NCI-H128 (cell line): ENCODE measurements around the gene ZNF385A.

Experiments
- DNase-seq: peaks from one replicate; lab custom pipeline; 2025; ENCODE audit not compliant: unreplicated experiment; lab: John Stamatoyannopoulos, UW

The ZNF385A gene

GRCh38 chr12:54384591-54385041 is at the start of gene ZNF385A:
ZNF385A (minus strand) TSS chr12:54384733; CDS start chr12:54384514, 219 bp downstream.
- no peak for DNase-seq

- no peak for DNase-seq
These were observed 48.3 kb upstream of the ZNF385A start for GRCh38 chr12:54432815-54433164.

GRCh38 chr12:54431911-54432814 is 47.6 kb upstream of the ZNF385A start:
- DNase-seq: no peak

GRCh38 chr12:54430471-54431069 is 46.0 kb upstream of the ZNF385A start:
- no peak for DNase-seq

GRCh38 chr12:54429014-54429471 is 44.5 kb upstream of the ZNF385A start:
- no peak for DNase-seq

GRCh38 chr12:54428050-54429013 is 43.8 kb upstream of the ZNF385A start:
- no peak for DNase-seq

- DNase-seq: no peak
These were observed 42.6 kb upstream of the ZNF385A start for GRCh38 chr12:54427106-54427505.

- DNase-seq: no peak
These were observed 42.2 kb upstream of the ZNF385A start for GRCh38 chr12:54426690-54427089.

GRCh38 chr12:54425702-54426101 is 41.2 kb upstream of the ZNF385A start:
- no peak for DNase-seq

GRCh38 chr12:54424224-54424623 is 39.7 kb upstream of the ZNF385A start:
- DNase-seq: no peak

- DNase-seq: no peak
These were observed 39.2 kb upstream of the ZNF385A start for GRCh38 chr12:54423816-54424150.

GRCh38 chr12:54421879-54422250 is 37.3 kb upstream of the ZNF385A start:
- no peak for DNase-seq

- DNase-seq: no peak
These were observed 36.8 kb upstream of the ZNF385A start for GRCh38 chr12:54421175-54421878.

- DNase-seq: no peak
These were observed 36.2 kb upstream of the ZNF385A start for GRCh38 chr12:54420766-54421144.

- no peak for DNase-seq
These were observed 34.8 kb upstream of the ZNF385A start, which contains the start of gene ITGA5 for GRCh38 chr12:54419088-54419887. ITGA5 (minus strand) TSS chr12:54419266; CDS start chr12:54419198, 68 bp downstream.

GRCh38 chr12:54418441-54419087 is 34.0 kb upstream of the ZNF385A start:
- DNase-seq: no peak

GRCh38 chr12:54417712-54418440 is 33.3 kb upstream of the ZNF385A start:
- DNase-seq: no peak
